HG02981 (cell line): ENCODE measurements around the gene RANBP2.
A peak's percentile ranks its signal among the peaks of the same experiment; 100 is the strongest.

Source experiments
- ATAC-seq: cut with Tn5 transposase; IDR thresholded peaks from one replicate; pipeline ENCODE4 v1.9.1; 2021; ENCODE audit warnings: mild to moderate bottlenecking, moderate library complexity; ENCODE audit not compliant: unreplicated experiment

The RANBP2 gene

GRCh38 chr2:108776475-108776874 lies 57.2 kb downstream of the RANBP2 start:
- peak; percentile 51 for ATAC-seq

- ATAC-seq = no peak
Measured at GRCh38 chr2:108778857-108779256, 59.6 kb downstream of the RANBP2 start.

GRCh38 chr2:108786008-108786353 lies 66.7 kb downstream of the RANBP2 start:
- ATAC-seq = no peak

- ATAC-seq = peak; percentile 94
Measured at GRCh38 chr2:108786354-108787215, 67.3 kb downstream of the RANBP2 start, which contains the start of gene CCDC138. Gene CCDC138, plus strand, starts transcription at chr2:108786771. Its CDS starts 52 bp downstream, at chr2:108786823.

- ATAC-seq = no peak
Measured at GRCh38 chr2:108787216-108787541, 67.9 kb downstream of the RANBP2 start.

GRCh38 chr2:108803045-108803736 lies 83.9 kb downstream of the RANBP2 start:
- ATAC-seq = no peak

- ATAC-seq = no peak
Measured at GRCh38 chr2:108805032-108805431, 85.8 kb downstream of the RANBP2 start.

- ATAC-seq = no peak
Measured at GRCh38 chr2:108805782-108806181, 86.5 kb downstream of the RANBP2 start.

- ATAC-seq = no peak
Measured at GRCh38 chr2:108806371-108807113, 87.3 kb downstream of the RANBP2 start.

- ATAC-seq = no peak
Measured at GRCh38 chr2:108809936-108810335, 90.7 kb downstream of the RANBP2 start.

GRCh38 chr2:108810993-108811957 lies 92.0 kb downstream of the RANBP2 start:
- ATAC-seq = no peak

- no peak for ATAC-seq
Measured at GRCh38 chr2:108813732-108814131, 94.5 kb downstream of the RANBP2 start.

- ATAC-seq = no peak
Measured at GRCh38 chr2:108820482-108820881, 101.2 kb downstream of the RANBP2 start.

GRCh38 chr2:108823286-108823685 lies 104.0 kb downstream of the RANBP2 start:
- ATAC-seq = no peak

- no peak for ATAC-seq
Measured at GRCh38 chr2:108824316-108825070, 105.2 kb downstream of the RANBP2 start.

GRCh38 chr2:108825254-108825653 lies 106.0 kb downstream of the RANBP2 start:
- ATAC-seq = no peak

GRCh38 chr2:108825736-108826135 lies 106.5 kb downstream of the RANBP2 start:
- ATAC-seq = no peak

GRCh38 chr2:108829578-108830310 lies 110.5 kb downstream of the RANBP2 start:
- no peak for ATAC-seq

GRCh38 chr2:108833219-108833618 lies 113.9 kb downstream of the RANBP2 start:
- no peak for ATAC-seq
